ENCODE measurements around the gene CUX1. TPM values are rescaled to one million over a fixed set of nuclear protein-coding genes. Genes with fewer than 3 reads are reported as not detected.
"Not testable (repeated sequence)": the region's sequence is repeated elsewhere in the genome, so short reads cannot be mapped to it uniquely, and the experiment has no call there.

Gene CUX1
- total RNA-seq, 2 experiments from 2014 or later, result 30.7 to 31.2 TPM

- POLR2A ChIA-PET, result no interaction called here
- H3K9me3 Mint-ChIP-seq (ENCODE audit: insufficient read depth), result no peaks in the 10 kb centered on the region
- H3K4me3 Mint-ChIP-seq, result no peak overlapping the region
- H3K36me3 Mint-ChIP-seq (ENCODE audit: low read depth), result no peaks in the 10 kb centered on the region
- no peak overlapping the region for H3K27ac Mint-ChIP-seq
- H3K27me3 Mint-ChIP-seq (ENCODE audit: low read depth), result no peaks in the 10 kb centered on the region
- CTCF ChIA-PET, result no interaction called here
- peaks cover 32% of the 10 kb centered on the region for H3K4me1 Mint-ChIP-seq (ENCODE audit: low read depth)
- DNase-seq (no peak), ATAC-seq (no peak)
These were observed 43.1 kb downstream of the CUX1 start for GRCh38 chr7:101860316-101861217.

- Mint-ChIP-seq H3K9me3 (ENCODE audit: insufficient read depth) (no peaks in the 10 kb centered on the region), H3K4me1 (ENCODE audit: low read depth) (peaks cover 26% of the 10 kb centered on the region), H3K27ac (no peak overlapping the region), H3K27me3 (ENCODE audit: low read depth) (no peaks in the 10 kb centered on the region), H3K4me3 (no peak overlapping the region), H3K36me3 (ENCODE audit: low read depth) (no peaks in the 10 kb centered on the region)
- DNase-seq, result no peak
- CTCF ChIA-PET, result no interaction called here
- no peak for ATAC-seq
- POLR2A ChIA-PET, result no interaction called here
These were observed 43.9 kb downstream of the CUX1 start for GRCh38 chr7:101861218-101861775.

- no peak overlapping the region for H3K4me3 Mint-ChIP-seq
- ATAC-seq, result no peak
- H3K27ac Mint-ChIP-seq, result no peak overlapping the region
- POLR2A ChIA-PET, result interaction anchor here (0.5 kb wide), 1 partner anchor 275 kb away, joined by 3 read pairs; no protein-coding TSS in a partner anchor
- no peaks in the 10 kb centered on the region for H3K9me3 Mint-ChIP-seq (ENCODE audit: insufficient read depth)
- H3K4me1 Mint-ChIP-seq (ENCODE audit: low read depth), result peaks cover 13% of the 10 kb centered on the region
- no peak for DNase-seq
- CTCF ChIA-PET, result no interaction called here
- no peaks in the 10 kb centered on the region for H3K27me3 Mint-ChIP-seq (ENCODE audit: low read depth)
- no peaks in the 10 kb centered on the region for H3K36me3 Mint-ChIP-seq (ENCODE audit: low read depth)
These were observed 45.1 kb downstream of the CUX1 start for GRCh38 chr7:101862280-101863220.

GRCh38 chr7:101863598-101863997 lies 46.2 kb downstream of the CUX1 start:
- Mint-ChIP-seq H3K36me3 (ENCODE audit: low read depth) (no peaks in the 10 kb centered on the region), H3K4me3 (no peak overlapping the region), H3K27me3 (ENCODE audit: low read depth) (no peaks in the 10 kb centered on the region), H3K27ac (no peak overlapping the region), H3K9me3 (ENCODE audit: insufficient read depth) (no peaks in the 10 kb centered on the region), H3K4me1 (ENCODE audit: low read depth) (peaks cover 3% of the 10 kb centered on the region)
- CTCF ChIA-PET, result no interaction called here
- POLR2A ChIA-PET, result no interaction called here
- DNase-seq (no peak), ATAC-seq (no peak)

- Mint-ChIP-seq H3K9me3 (ENCODE audit: insufficient read depth) (no peaks in the 10 kb centered on the region), H3K4me1 (ENCODE audit: low read depth) (peaks cover 3% of the 10 kb centered on the region), H3K27me3 (ENCODE audit: low read depth) (no peaks in the 10 kb centered on the region), H3K27ac (no peak overlapping the region), H3K36me3 (ENCODE audit: low read depth) (no peaks in the 10 kb centered on the region), H3K4me3 (no peak overlapping the region)
- POLR2A ChIA-PET, result no interaction called here
- no peak for DNase-seq
- ATAC-seq, result no peak
- CTCF ChIA-PET, result no interaction called here
These were observed 46.6 kb downstream of the CUX1 start for GRCh38 chr7:101864039-101864438.

GRCh38 chr7:101865031-101865430 lies 47.6 kb downstream of the CUX1 start:
- Mint-ChIP-seq H3K4me3 (no peak overlapping the region), H3K4me1 (ENCODE audit: low read depth) (no peaks in the 10 kb centered on the region), H3K36me3 (ENCODE audit: low read depth) (no peaks in the 10 kb centered on the region), H3K9me3 (ENCODE audit: insufficient read depth) (no peaks in the 10 kb centered on the region), H3K27ac (no peak overlapping the region), H3K27me3 (ENCODE audit: low read depth) (no peaks in the 10 kb centered on the region)
- ATAC-seq (no peak), DNase-seq (no peak)
- POLR2A ChIA-PET, result no interaction called here
- CTCF ChIA-PET, result interaction anchor here (1.4 kb wide), 1 partner anchor 8 kb away, joined by 3 read pairs; no protein-coding TSS in a partner anchor

- H3K9me3 Mint-ChIP-seq (ENCODE audit: insufficient read depth), result no peaks in the 10 kb centered on the region
- DNase-seq (no peak), ATAC-seq (no peak)
- H3K27me3 Mint-ChIP-seq (ENCODE audit: low read depth), result no peaks in the 10 kb centered on the region
- H3K27ac Mint-ChIP-seq, result no peak overlapping the region
- POLR2A ChIA-PET, result no interaction called here
- CTCF ChIA-PET, result interaction anchor here (1.4 kb wide), 1 partner anchor 9 kb away, joined by 3 read pairs; no protein-coding TSS in a partner anchor
- H3K36me3 Mint-ChIP-seq (ENCODE audit: low read depth), result no peaks in the 10 kb centered on the region
- H3K4me3 Mint-ChIP-seq, result no peak overlapping the region
- H3K4me1 Mint-ChIP-seq (ENCODE audit: low read depth), result no peaks in the 10 kb centered on the region
These were observed 48.0 kb downstream of the CUX1 start for GRCh38 chr7:101865455-101865854.

GRCh38 chr7:101866328-101866727 lies 48.9 kb downstream of the CUX1 start:
- Mint-ChIP-seq H3K9me3 (ENCODE audit: insufficient read depth) (no peaks in the 10 kb centered on the region), H3K36me3 (ENCODE audit: low read depth) (no peaks in the 10 kb centered on the region), H3K27me3 (ENCODE audit: low read depth) (no peaks in the 10 kb centered on the region), H3K4me3 (no peak overlapping the region), H3K27ac (no peak overlapping the region), H3K4me1 (ENCODE audit: low read depth) (no peaks in the 10 kb centered on the region)
- POLR2A ChIA-PET, result no interaction called here
- CTCF ChIA-PET, result interaction anchor here (1.4 kb wide), 1 partner anchor 10 kb away, joined by 3 read pairs; no protein-coding TSS in a partner anchor
- DNase-seq, result no peak
- no peak for ATAC-seq

GRCh38 chr7:101867265-101867664 lies 49.8 kb downstream of the CUX1 start:
- Mint-ChIP-seq H3K27me3 (ENCODE audit: low read depth) (no peaks in the 10 kb centered on the region), H3K27ac (no peak overlapping the region), H3K9me3 (ENCODE audit: insufficient read depth) (no peaks in the 10 kb centered on the region), H3K4me1 (ENCODE audit: low read depth) (no peaks in the 10 kb centered on the region), H3K4me3 (no peak overlapping the region), H3K36me3 (ENCODE audit: low read depth) (no peaks in the 10 kb centered on the region)
- ATAC-seq, result no peak
- DNase-seq, result no peak
- ChIA-PET CTCF (no interaction called here), POLR2A (interaction anchor here (1.2 kb wide), 1 partner anchor 15 kb away, joined by 3 read pairs; no protein-coding TSS in a partner anchor)

- CTCF ChIA-PET; H3K4me1 Mint-ChIP-seq (ENCODE audit: low read depth); DNase-seq: not testable (repeated sequence)
These were observed 50.3 kb downstream of the CUX1 start for GRCh38 chr7:101867681-101868080.

GRCh38 chr7:101868191-101868950 lies 50.9 kb downstream of the CUX1 start:
- Mint-ChIP-seq H3K27me3 (ENCODE audit: low read depth) (no peaks in the 10 kb centered on the region), H3K36me3 (ENCODE audit: low read depth) (no peaks in the 10 kb centered on the region)
- POLR2A ChIA-PET, result interaction anchor here (1.2 kb wide), 1 partner anchor 14 kb away, joined by 3 read pairs; no protein-coding TSS in a partner anchor

More at GRCh38 chr7:101867681-101868080, 50.3 kb downstream of the CUX1 start:
- H3K27ac Mint-ChIP-seq; H3K27me3 Mint-ChIP-seq (ENCODE audit: low read depth); H3K4me3 Mint-ChIP-seq; H3K36me3 Mint-ChIP-seq (ENCODE audit: low read depth); H3K9me3 Mint-ChIP-seq (ENCODE audit: insufficient read depth); ATAC-seq: not testable (repeated sequence)
- POLR2A ChIA-PET, result interaction anchor here (1.2 kb wide), 1 partner anchor 15 kb away, joined by 3 read pairs; no protein-coding TSS in a partner anchor

More at GRCh38 chr7:101868191-101868950, 50.9 kb downstream of the CUX1 start:
- H3K4me1 Mint-ChIP-seq (ENCODE audit: low read depth), result no peaks in the 10 kb centered on the region
- ATAC-seq, result no peak
- no peaks in the 10 kb centered on the region for H3K9me3 Mint-ChIP-seq (ENCODE audit: insufficient read depth)
- no peak overlapping the region for H3K4me3 Mint-ChIP-seq
- CTCF ChIA-PET, result no interaction called here
- DNase-seq, result no peak
- H3K27ac Mint-ChIP-seq, result no peak overlapping the region

All from activated CD8-positive, alpha-beta T cell treated with anti-CD3 and anti-CD28 coated beads, Interleukin-2, amount 10 ng/mL, durations not matched to agents 7 days and 5 days (primary cell).